Natural killer cell (primary cell): ENCODE results near the gene INPP5K. TPM values are rescaled to one million over a fixed set of nuclear protein-coding genes. Genes with fewer than 3 reads are reported as not detected.

Source experiments
- ATAC-seq, 3 donors: fragments of 150-1000 bp in 2 of 3; fragments of 200-7000 bp in 1 of 3; cut with Tn5 transposase; 1 replicate in 1 of 3; 2 replicates in 2 of 3; pipeline ENCODE4 v1.10.0; 2021; ENCODE audit warnings: mild to moderate bottlenecking in 2 of 3, moderate library complexity in 2 of 3
- DNase-seq, 2 donors: peaks; one replicate each; pipeline versions ENCODE4 v3.0.0 to v3.0.0-alpha.2; 2013 to 2021; ENCODE audit warnings: mixed read lengths in 1 of 2
- H3K27ac ChIP-seq: one replicate; pipeline ENCODE4 v1.5.1; 2013; ENCODE audit warnings: mild to moderate bottlenecking, low read length
- H3K27me3 ChIP-seq: one replicate; pipeline ENCODE4 v1.6.1; 2013; ENCODE audit warnings: low read length; ENCODE audit not compliant: control insufficient read depth, insufficient read depth
- H3K36me3 ChIP-seq: one replicate; pipeline ENCODE4 v1.6.1; 2013; ENCODE audit warnings: low read length; ENCODE audit not compliant: control insufficient read depth, insufficient read depth
- H3K4me1 ChIP-seq: one replicate; pipeline ENCODE4 v1.6.1; 2013; ENCODE audit warnings: low read length; ENCODE audit not compliant: control insufficient read depth, insufficient read depth
- H3K4me3 ChIP-seq: one replicate; pipeline ENCODE4 v1.5.1; 2013; ENCODE audit warnings: low read length
- H3K9me3 ChIP-seq: one replicate; pipeline ENCODE4 v1.6.1; 2013; ENCODE audit warnings: low read length; ENCODE audit not compliant: control insufficient read depth, insufficient read depth
- H3K27ac Mint-ChIP-seq, 2 donors: one replicate each; pipeline ENCODE4 v1.8.0; 2022; ENCODE audit warnings: mild to moderate bottlenecking in 2 of 2, mixed read lengths in 2 of 2, moderate library complexity in 1 of 2
- H3K27me3 Mint-ChIP-seq, 2 donors: one replicate each; pipeline ENCODE4 v1.8.0; 2022; ENCODE audit warnings: low read depth in 2 of 2, mixed read lengths in 2 of 2
- H3K36me3 Mint-ChIP-seq: one replicate; pipeline ENCODE4 v1.8.0; 2022; ENCODE audit warnings: mixed read lengths
- H3K4me1 Mint-ChIP-seq, 2 donors: one replicate each; pipeline ENCODE4 v1.8.0; 2022; ENCODE audit warnings: mixed read lengths in 2 of 2
- H3K4me3 Mint-ChIP-seq: one replicate; pipeline ENCODE4 v1.8.0; 2022; ENCODE audit warnings: mild to moderate bottlenecking, moderate library complexity, mixed read lengths
- H3K9me3 Mint-ChIP-seq, 2 donors: one replicate each; pipeline ENCODE4 v1.8.0; 2022; ENCODE audit warnings: mixed read lengths in 2 of 2
- WGBS: methylation state at CpG from one replicate; pipeline ENCODE4 v1.1.7; 2013; ENCODE audit warnings: missing lambda C conversion rate; ENCODE audit not compliant: insufficient coverage; 5-methylcytosine and 5-hydroxymethylcytosine counted together
- intact Hi-C: fragments of 100-400 bp; cut with micrococcal nuclease; formaldehyde crosslinking; loops from one replicate; pipeline ENCODE4 v1.14.2; 2022
- total RNA-seq, 4 donors: library from RNA; stranded (reverse); fragments of 120-200 nt in 1 of 4; gene quantifications; one replicate each; pipeline versions ENCODE4 v1.2.3 to v1.2.4, GENCODE V29; 2013 to 2022
- TF ChIP-seq, protein P1 (sequence below): fragments of 200-600 bp; IDR thresholded peaks from one replicate; pipeline ENCODE4 v1.8.0; 2022; ENCODE audit warnings: antibody characterized with exemption

The INPP5K gene
- total RNA-seq, 3 donors from 2014 or later (not counting 1 experiment from before 2014, with no cell fraction given), result 278 to 317 (median 292) TPM

- Mint-ChIP-seq H3K4me3 (no peak overlapping the region), H3K27ac (peak overlapping the region in 1 of 2 donors; percentile 90), H3K36me3 (no peaks in the 10 kb centered on the region), H3K9me3 (no peaks in the 10 kb centered on the region), H3K4me1 (peaks cover 0 to 21% of the 10 kb centered on the region in 2 donors), H3K27me3 (peaks cover 6 to 18% of the 10 kb centered on the region in 2 donors)
- peak overlapping the region; percentile 30 for H3K4me3 ChIP-seq
- H3K27me3 ChIP-seq, result peaks cover 14% of the 10 kb centered on the region
- ATAC-seq, result peak; percentile 50 to 65 (median 55)
- DNase-seq, result peak; percentile 55 to 77
- WGBS, result 2% methylated on average over 117 of the region's 127 CpGs
- no peaks in the 10 kb centered on the region for H3K36me3 ChIP-seq
- TF ChIP-seq, protein P1, sequence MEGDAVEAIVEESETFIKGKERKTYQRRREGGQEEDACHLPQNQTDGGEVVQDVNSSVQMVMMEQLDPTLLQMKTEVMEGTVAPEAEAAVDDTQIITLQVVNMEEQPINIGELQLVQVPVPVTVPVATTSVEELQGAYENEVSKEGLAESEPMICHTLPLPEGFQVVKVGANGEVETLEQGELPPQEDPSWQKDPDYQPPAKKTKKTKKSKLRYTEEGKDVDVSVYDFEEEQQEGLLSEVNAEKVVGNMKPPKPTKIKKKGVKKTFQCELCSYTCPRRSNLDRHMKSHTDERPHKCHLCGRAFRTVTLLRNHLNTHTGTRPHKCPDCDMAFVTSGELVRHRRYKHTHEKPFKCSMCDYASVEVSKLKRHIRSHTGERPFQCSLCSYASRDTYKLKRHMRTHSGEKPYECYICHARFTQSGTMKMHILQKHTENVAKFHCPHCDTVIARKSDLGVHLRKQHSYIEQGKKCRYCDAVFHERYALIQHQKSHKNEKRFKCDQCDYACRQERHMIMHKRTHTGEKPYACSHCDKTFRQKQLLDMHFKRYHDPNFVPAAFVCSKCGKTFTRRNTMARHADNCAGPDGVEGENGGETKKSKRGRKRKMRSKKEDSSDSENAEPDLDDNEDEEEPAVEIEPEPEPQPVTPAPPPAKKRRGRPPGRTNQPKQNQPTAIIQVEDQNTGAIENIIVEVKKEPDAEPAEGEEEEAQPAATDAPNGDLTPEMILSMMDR, result no peak
- peak overlapping the region; percentile 82 for H3K27ac ChIP-seq
- H3K9me3 ChIP-seq, result no peaks in the 10 kb centered on the region
- H3K4me1 ChIP-seq, result peaks cover 44% of the 10 kb centered on the region
- intact Hi-C loops, result no loop called here
Measured at GRCh38 chr17:1485423-1486376, 30.7 kb downstream of the INPP5K start.

DNA sequence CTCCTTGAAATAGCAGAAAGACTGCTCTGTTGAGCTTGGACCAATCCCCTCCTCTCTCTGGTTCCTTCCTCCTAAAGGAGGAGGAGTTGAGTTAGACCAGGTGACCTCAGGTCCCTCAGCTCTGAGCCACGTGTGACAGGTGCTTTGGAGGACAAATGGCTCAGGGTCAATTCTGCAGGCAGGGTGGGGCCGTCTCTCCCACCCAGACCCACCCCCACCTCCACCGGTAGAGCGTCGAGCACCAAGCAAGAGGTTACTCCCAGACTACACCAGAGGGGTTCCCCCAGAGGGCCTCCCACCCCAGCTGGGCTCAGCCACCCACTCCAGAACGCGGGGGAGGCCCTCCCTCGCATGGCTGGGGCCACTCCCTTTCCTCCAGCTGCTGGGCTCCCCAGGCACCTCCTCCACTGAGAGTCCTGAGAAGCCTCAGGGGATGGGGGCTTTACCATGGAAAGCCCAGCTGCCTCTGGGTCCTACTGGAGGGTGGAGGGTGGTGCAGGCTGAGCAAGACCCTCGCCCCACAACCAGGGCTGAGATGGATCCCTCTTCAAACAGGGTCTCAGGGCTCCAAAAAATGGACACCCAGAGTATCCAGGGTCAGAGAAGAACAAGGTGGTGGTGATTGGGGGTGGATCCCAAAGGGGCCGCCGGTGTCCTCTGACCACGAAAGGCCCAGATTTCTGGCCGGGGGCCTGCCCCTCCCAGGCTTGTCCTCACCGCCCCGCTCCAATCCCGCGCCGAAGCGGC is 31.6 kb downstream of the INPP5K start:
- peak overlapping the region; percentile 23 for H3K27ac ChIP-seq
- H3K36me3 Mint-ChIP-seq, result no peaks in the 10 kb centered on the region
- peak overlapping the region; percentile 73 for H3K4me3 Mint-ChIP-seq
- peaks cover 6 to 18% of the 10 kb centered on the region in 2 donors for H3K27me3 Mint-ChIP-seq
- WGBS, result 1% methylated on average over 15 of the region's 19 CpGs
- intact Hi-C loops, result no loop called here
- H3K27me3 ChIP-seq, result peaks cover 14% of the 10 kb centered on the region
- H3K4me1 ChIP-seq, result peaks cover 39% of the 10 kb centered on the region
- H3K4me1 Mint-ChIP-seq, result peaks cover 0 to 15% of the 10 kb centered on the region in 2 donors
- DNase-seq (peak in 1 of 2 donors; percentile 79), ATAC-seq (peak; percentile 14 to 46 (median 25))
- H3K4me3 ChIP-seq, result peak overlapping the region; percentile 16
- TF ChIP-seq, protein P1, result no peak
- H3K9me3 ChIP-seq, result no peaks in the 10 kb centered on the region
- peak overlapping the region in 1 of 2 donors; percentile 57 for H3K27ac Mint-ChIP-seq
- no peaks in the 10 kb centered on the region for H3K9me3 Mint-ChIP-seq
- H3K36me3 ChIP-seq, result no peaks in the 10 kb centered on the region

- ATAC-seq (no peak), DNase-seq (no peak)
- Mint-ChIP-seq H3K4me3 (peak overlapping the region; percentile 69), H3K27ac (peak overlapping the region in 1 of 2 donors; percentile 57), H3K4me1 (peaks cover 0 to 15% of the 10 kb centered on the region in 2 donors), H3K9me3 (no peaks in the 10 kb centered on the region), H3K27me3 (peaks cover 6 to 18% of the 10 kb centered on the region in 2 donors), H3K36me3 (no peaks in the 10 kb centered on the region)
- no peaks in the 10 kb centered on the region for H3K36me3 ChIP-seq
- TF ChIP-seq, protein P1, result no peak
- H3K27me3 ChIP-seq, result peaks cover 14% of the 10 kb centered on the region
- no peak overlapping the region for H3K27ac ChIP-seq
- WGBS, result 96% methylated on average over 29 of the region's 29 CpGs
- H3K4me1 ChIP-seq, result peaks cover 39% of the 10 kb centered on the region
- no peaks in the 10 kb centered on the region for H3K9me3 ChIP-seq
- intact Hi-C loops, result no loop called here
- no peak overlapping the region for H3K4me3 ChIP-seq
Measured at GRCh38 chr17:1484060-1484535, 32.3 kb downstream of the INPP5K start.
